GM12878 (cell line): Measurements from ENCODE around the gene B3GALT6. TPM values are rescaled to one million over a fixed set of nuclear protein-coding genes. Genes with fewer than 3 reads are reported as not detected.
A peak's percentile ranks its signal among the peaks of the same experiment; 100 is the strongest.

Experiments
- ATAC-seq: fragments of 200-7000 bp; cut with Tn5 transposase; 3 replicates; pipeline ENCODE4 v1.9.1; 2020; ENCODE audit warnings: mild to moderate bottlenecking, moderate library complexity
- BruUV-seq: library from RNA; stranded (reverse); fragments of 400-500 nt; replicated peaks from 2 replicates; lab custom pipeline; 2021; lab: Mats Ljungman, UMichigan
- CTCF ChIA-PET: fragments of 300-600 bp; sonication (Branson Sonifier 250); formaldehyde crosslinking; extraction: SDS; loops from one replicate; lab custom pipeline; 2021; ENCODE audit warnings: inconsistent platforms; lab: Yijun Ruan, JAX
- POLR2A ChIA-PET: fragments of 350-600 bp; formaldehyde crosslinking; extraction: SDS; loops from one replicate; lab custom pipeline; 2021; ENCODE audit warnings: inconsistent platforms; lab: Charles Lee
- RAD21 ChIA-PET: fragments of 300-600 bp; sonication (Branson Sonifier 250); formaldehyde crosslinking; loops from one replicate; lab custom pipeline; 2023; ENCODE audit warnings: antibody characterized with exemption; ENCODE audit not compliant: unreplicated experiment; lab: Charles Lee
- SMC1A ChIA-PET: fragments of 300-600 bp; sonication (Branson Sonifier 250); formaldehyde crosslinking; loops from one replicate; lab custom pipeline; 2023; ENCODE audit not compliant: unreplicated experiment, uncharacterized antibody; lab: Charles Lee
- DNase-seq: peaks from one replicate; pipeline ENCODE4 v3.0.0-alpha.2; 2011; ENCODE audit warnings: low read depth, low spot score
- FAIRE-seq: peaks from 3 replicates; lab custom pipeline; 2011; peaks lifted over from hg19 to GRCh38; lab: Jason Lieb, UNC
- H2AFZ ChIP-seq: 2 replicates; pipeline ENCODE4 v1.6.0; 2011; ENCODE audit warnings: low read depth, low read length, control low read depth; ENCODE audit not compliant: control insufficient read depth
- H3K27ac ChIP-seq: 2 replicates; pipeline ENCODE4 v1.5.1; 2011; ENCODE audit warnings: control low read depth; ENCODE audit not compliant: control insufficient read depth, insufficient read depth
- H3K27me3 ChIP-seq, 2 experiments: replicated peaks in 1 of 2; 2 replicates each; pipeline versions ENCODE4 v1.6.0 to v1.6.1; 2011; ENCODE audit warnings: low read length in 1 of 2; ENCODE audit not compliant: control insufficient read depth in 2 of 2, insufficient read depth in 2 of 2
- H3K36me3 ChIP-seq, 2 experiments: 2 replicates each; pipeline ENCODE4 v1.5.1; 2011; ENCODE audit warnings: low read length in 1 of 2; ENCODE audit not compliant: control insufficient read depth in 2 of 2, insufficient read depth in 2 of 2
- H3K4me1 ChIP-seq: 2 replicates; pipeline ENCODE4 v1.6.1; 2011; ENCODE audit warnings: mild to moderate bottlenecking, low read length, moderate library complexity, mixed read lengths; ENCODE audit not compliant: control insufficient read depth, insufficient read depth
- H3K4me2 ChIP-seq: 2 replicates; pipeline ENCODE4 v1.6.0; 2011; ENCODE audit warnings: control low read depth; ENCODE audit not compliant: control insufficient read depth, insufficient read depth
- H3K4me3 ChIP-seq: fragments of 200-600 bp; sonication (generic); 2 replicates; pipeline ENCODE4 v1.5.1; 2016
- H3K79me2 ChIP-seq: 2 replicates; pipeline ENCODE4 v1.6.0; 2011; ENCODE audit warnings: low read length; ENCODE audit not compliant: control insufficient read depth, insufficient read depth
- H3K9ac ChIP-seq: 2 replicates; pipeline ENCODE4 v1.8.0; 2011; ENCODE audit warnings: low read length, control low read depth, mixed read lengths; ENCODE audit not compliant: control insufficient read depth, insufficient read depth
- H3K9me3 ChIP-seq: replicated peaks from 3 replicates; pipeline ENCODE4 v1.5.1; 2011; ENCODE audit warnings: mild to moderate bottlenecking, low read length; ENCODE audit not compliant: control insufficient read depth, insufficient read depth
- H4K20me1 ChIP-seq: 2 replicates; pipeline ENCODE4 v1.6.0; 2011; ENCODE audit not compliant: control insufficient read depth, insufficient read depth
- BHLHE40 ChIP-seq, 2 experiments: fragments of 450-650 bp in 1 of 2; IDR thresholded peaks; 2 replicates each; pipeline ENCODE4 v1.6.1; 2011 to 2017; ENCODE audit warnings: low read depth in 2 of 2, borderline replicate concordance in 1 of 2, improper control_type of control experiment in 1 of 2, low read length in 1 of 2, mild to moderate bottlenecking in 1 of 2
- CBX3 ChIP-seq: fragments of 200-600 bp; sonication (generic); IDR thresholded peaks from 2 replicates; pipeline ENCODE4 v1.6.1; 2016; ENCODE audit warnings: low read depth, borderline replicate concordance
- NR2F1 ChIP-seq: fragments of 450-650 bp; conservative IDR thresholded peaks from 2 replicates; pipeline ENCODE4 v1.6.1; 2017; ENCODE audit warnings: mild to moderate bottlenecking
- WGBS: methylation state at CpG from one replicate; pipeline ENCODE4 v1.1.6; 2016; ENCODE audit warnings: low lambda C conversion rate; ENCODE audit not compliant: insufficient replicate concordance, insufficient coverage; ENCODE audit errors: missing lambda C conversion rate; 5-methylcytosine and 5-hydroxymethylcytosine counted together
- in situ Hi-C: fragments of 300-500 bp; cut with MboI; formaldehyde crosslinking; loops from 9 replicates; pipeline ENCODE4 v1.14.3; 2018; ENCODE audit warnings: mixed read lengths
- intact Hi-C: fragments of 100-400 bp; cut with micrococcal nuclease; formaldehyde crosslinking; loops from one replicate; pipeline ENCODE4 v1.14.2; 2022; ENCODE audit not compliant: unreplicated experiment
- polyA plus RNA-seq, 11 experiments: library from polyadenylated mRNA; depleted of rRNA in 4 of 11; unstranded in 6 of 11; stranded (reverse) in 5 of 11; fragments of >200 nt; fragmentation: Nextera tagmentation in 4 of 11; fragmentation: Illumina TruSeq in 1 of 11; extraction: Ambion mirVana in 4 of 11; extraction: Trizol in 1 of 11; gene quantifications; 1 replicate in 1 of 11; 2 replicates in 10 of 11; pipeline versions ENCODE4 v1.2.1 to v1.2.3, GENCODE V29; 2011 to 2016; ENCODE audit warnings: inconsistent platforms in 2 of 11, missing spikeins in 2 of 11, low read depth in 1 of 11
- total RNA-seq, 4 experiments: library from RNA; depleted of rRNA in 3 of 4; stranded (reverse); fragments of >200 nt in 3 of 4; fragmentation: Illumina TruSeq in 1 of 4; extraction: Trizol in 1 of 4; gene quantifications; 2 replicates each; pipeline versions ENCODE4 v1.2.1 to v1.2.3, GENCODE V29; 2013 to 2021

The B3GALT6 gene
- total and polyA plus RNA-seq, 10 of the 15 experiments (the other 5 are each of a cell fraction or from before 2014, with no cell fraction given) = 0.53 to 20.8 (median 4.5) TPM

DNA sequence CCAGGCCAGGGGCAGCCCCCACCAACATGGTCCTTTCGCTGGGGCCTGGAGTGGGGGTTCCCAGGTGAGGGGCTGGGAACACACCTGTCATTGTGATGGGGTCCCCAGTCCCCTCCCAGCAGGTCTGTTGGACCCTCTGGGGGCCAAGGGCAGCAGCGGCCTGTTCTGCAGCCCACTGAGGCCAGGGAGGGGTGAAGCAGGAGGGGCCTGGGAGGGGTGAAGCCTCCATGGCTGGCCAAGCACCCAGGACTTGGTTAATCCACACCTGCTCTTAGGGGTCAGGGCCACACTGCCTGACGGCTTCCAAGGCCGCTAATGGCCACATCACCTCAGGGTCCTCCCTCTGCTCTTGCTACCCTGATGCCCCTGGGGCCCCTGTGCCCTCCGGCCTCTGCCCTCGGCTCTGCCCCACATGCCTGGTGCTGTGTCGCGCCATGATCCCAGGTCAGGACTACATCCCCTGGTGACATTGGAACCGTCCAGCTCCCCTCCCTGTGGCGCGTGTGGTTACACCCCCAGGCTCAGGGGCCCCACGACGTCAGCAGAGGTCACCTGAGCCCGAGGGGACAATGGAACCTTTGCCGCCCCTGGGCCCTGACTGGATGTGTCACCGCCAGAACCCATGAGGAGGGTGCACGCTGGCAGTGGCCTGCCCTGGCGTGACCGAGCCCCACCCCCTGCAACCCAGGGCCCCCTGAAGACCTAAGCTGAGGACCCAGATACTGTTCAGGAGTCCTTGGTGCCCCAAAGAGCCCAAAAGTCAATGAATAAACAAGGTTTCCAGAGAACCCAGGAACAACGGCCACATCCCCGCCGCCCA lies 32.7 kb upstream of the B3GALT6 start:
- ChIA-PET CTCF (no interaction called here), POLR2A (interaction anchor here (0.9 to 1.2 kb wide), 3 partner anchors 62 to 178 kb away, joined by 3 to 4 read pairs (median 3); no protein-coding TSS in a partner anchor), RAD21 (interaction anchor here (0.7 to 1.4 kb wide), 2 partner anchors 28 to 52 kb away, joined by 5 read pairs; no protein-coding TSS in a partner anchor), SMC1A (no interaction called here)
- H3K4me2 ChIP-seq = no peak overlapping the region
- H2AFZ ChIP-seq = no peak overlapping the region
- intact Hi-C loops = no loop called here
- FAIRE-seq (no peak), ATAC-seq (no peak), DNase-seq (no peak)
- no TSS peak for BruUV-seq
- no peaks in the 10 kb centered on the region for H3K79me2 ChIP-seq
- H3K4me3 ChIP-seq = no peak overlapping the region
- peak in 1 of 2 experiments; percentile 31; a peak in 1 of 4 replicates for TF ChIP-seq BHLHE40 (IDR thresholded peaks at IDR 0.05; ENCODE audit: borderline replicate concordance in 1 of 2, low read depth in 2 of 2, low read length in 1 of 2)
- TF ChIP-seq CBX3 = no peak
- TF ChIP-seq NR2F1 = peak; percentile 53
- H3K9me3 ChIP-seq = peaks cover 2% of the 10 kb centered on the region; the same call in 1 of the 3 replicates
- 49% methylated on average over 17 of the region's 22 CpGs for WGBS
- in situ Hi-C loops = no loop called here
- no peaks in the 10 kb centered on the region for H3K27me3 ChIP-seq
- no peak overlapping the region for H3K9ac ChIP-seq
- H3K27ac ChIP-seq = no peak overlapping the region
- H3K4me1 ChIP-seq = no peaks in the 10 kb centered on the region
- no peaks in the 10 kb centered on the region for H4K20me1 ChIP-seq
- H3K36me3 ChIP-seq = no peaks in the 10 kb centered on the region
